ENCODE data around the gene LRRC7.

DNA sequence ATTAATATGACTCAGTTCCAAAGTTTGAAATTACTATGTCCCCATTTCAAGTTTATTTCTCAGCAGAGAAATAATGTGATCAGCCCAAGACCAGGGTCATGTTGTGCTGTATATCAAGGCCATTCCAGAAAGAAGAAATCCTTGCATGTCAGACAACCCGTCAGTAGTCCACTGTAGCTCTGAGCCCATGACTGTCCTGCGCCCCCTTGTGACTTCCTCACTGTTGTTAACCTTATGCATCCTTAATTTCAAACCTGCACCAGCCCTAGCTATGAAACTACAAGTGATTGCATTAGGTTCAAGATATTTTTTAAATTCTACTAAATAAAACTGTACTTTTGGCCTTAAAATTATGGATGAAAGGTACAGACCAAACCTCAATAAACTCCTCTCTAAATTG, 133.0 kb downstream of the LRRC7 start:
- no peak for TF ChIP-seq POLR2A (IDR thresholded peaks at IDR 0.05; ENCODE audit: low read length)
- no peak for TF ChIP-seq GATA1 (IDR thresholded peaks at IDR 0.05; ENCODE audit: low read depth, low read length)

Measured in erythroblast (primary cell).